Measurements from ENCODE around the gene RHBDD2. TPM values are rescaled to one million over a fixed set of nuclear protein-coding genes. Genes with fewer than 3 reads are reported as not detected.

The RHBDD2 gene
- total and polyA plus RNA-seq, 9 of the 15 experiments (the other 6 are each of a cell fraction or from before 2014, with no cell fraction given): 3.3 to 36.7 (median 17.9) TPM

DNA sequence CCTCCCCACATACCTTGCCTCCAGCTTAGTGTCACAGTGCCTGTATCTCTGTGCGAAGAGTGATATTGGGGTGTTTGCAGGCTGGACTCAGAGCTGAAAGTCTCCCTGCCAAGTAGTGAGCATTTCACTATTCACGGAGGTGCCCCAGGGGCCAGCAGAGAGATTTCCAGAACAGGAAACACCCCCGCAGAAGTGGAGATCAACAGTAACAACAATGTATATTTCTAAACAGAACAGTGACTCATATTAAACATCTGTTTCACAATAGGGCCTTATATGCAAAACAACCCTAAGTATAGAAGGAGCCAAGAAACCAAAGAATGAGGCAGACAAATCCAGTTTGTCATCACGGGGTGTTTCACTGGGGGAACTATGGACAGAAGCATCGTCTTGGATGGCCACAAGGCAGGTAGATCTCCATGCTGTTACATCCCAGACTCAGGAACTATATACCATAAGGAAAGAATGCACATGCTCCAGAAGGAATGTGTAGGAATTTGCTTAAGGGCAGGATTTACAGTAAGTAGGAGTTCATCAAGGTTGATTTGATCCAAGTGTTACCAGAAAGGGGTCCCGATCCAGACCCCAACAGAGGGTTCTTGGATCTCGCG is 35.9 kb upstream of the RHBDD2 start (continued):
- peak; percentile 43; the same call in 1 of the 2 replicates for TF ChIP-seq ZC3H8 (IDR thresholded peaks at IDR 0.05)

DNA sequence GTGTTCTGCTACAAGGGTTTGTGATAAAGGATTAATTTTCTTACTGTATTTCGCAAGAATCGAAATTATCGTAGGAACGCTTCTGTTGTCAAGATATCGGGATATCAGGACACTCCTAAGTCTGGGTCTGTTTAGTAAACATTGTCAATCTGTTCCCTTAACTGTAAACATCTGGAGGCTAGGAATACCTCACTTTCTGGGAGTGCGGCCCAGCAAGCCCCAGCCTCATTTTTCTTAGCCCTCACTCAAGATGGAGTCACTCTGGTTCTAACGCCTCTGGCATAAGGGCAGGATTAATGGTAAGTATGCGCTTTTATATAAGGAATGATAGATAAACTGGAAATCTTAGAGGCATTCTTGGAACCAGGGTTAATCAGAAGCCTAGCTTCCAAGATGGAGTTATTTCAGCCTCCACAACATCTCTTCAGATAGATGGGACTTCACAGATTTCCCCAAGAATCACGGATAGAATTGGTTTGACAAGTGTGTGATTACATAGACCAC is 35.2 kb upstream of the RHBDD2 start:
- POLR2A ChIA-PET: interaction anchor here (0.7 to 1.3 kb wide), 4 partner anchors 23 to 201 kb away, joined by 3 to 4 read pairs (median 4); no protein-coding TSS in a partner anchor
- Histone ChIP-seq H3K36me3 (ENCODE audit: control insufficient read depth, insufficient read depth, low read length) (no peaks in the 10 kb centered on the region), H3K9me3 (replicated peaks; ENCODE audit: control insufficient read depth, insufficient read depth, low read depth, low read length) (no peaks in the 10 kb centered on the region), H3K4me2 (ENCODE audit: insufficient read depth, low read length) (0 out of 2 replicates have a peak overlapping the region, but pooled peaks have one; percentile 77), H2AFZ (ENCODE audit: low read depth, low read length) (peak overlapping the region; percentile 80; the same call in 1 of the 2 replicates), H3K27ac (ENCODE audit: extremely low read depth, low read depth, low read length) (peak overlapping the region; percentile 82; the same call in 1 of the 3 replicates), H3K9ac (ENCODE audit: insufficient read depth in 1 of 2, low read depth in 2 of 2, low read length in 2 of 2) (peak overlapping the region in 1 of 2 experiments; percentile 59; a peak in 1 of 4 replicates), H3K9me1 (ENCODE audit: control insufficient read depth, insufficient read depth, low read length) (no peaks in the 10 kb centered on the region), H4K20me1 (replicated peaks; ENCODE audit: control insufficient read depth, insufficient read depth, low read length) (no peaks in the 10 kb centered on the region), H3K27me3 (ENCODE audit: control insufficient read depth in 2 of 2, insufficient read depth in 2 of 2, low read length in 2 of 2) (no peaks in the 10 kb centered on the region), H3K79me2 (ENCODE audit: control insufficient read depth, insufficient read depth, low read length) (no peaks in the 10 kb centered on the region), H3K4me1 (replicated peaks in 1 of 2; ENCODE audit: control insufficient read depth in 2 of 2, insufficient read depth in 2 of 2, low read length in 2 of 2) (peaks cover 13 to 20% of the 10 kb centered on the region in 2 experiments), H3K4me3 (no peak overlapping the region)
- FAIRE-seq: no peak
- ATAC-seq: no peak
- CTCF ChIA-PET (ENCODE audit: low intra/inter-chr PET ratio): no interaction called here
- BruUV-seq (replicated peaks): no TSS peak
- intact Hi-C loops (cut with micrococcal nuclease) (loop anchor here (2.0 to 5.0 kb wide), 2 partner anchors 29 to 71 kb away; partner anchors contain the start of gene CCL26), in situ Hi-C loops (cut with MboI) (no loop called here)
- 58% methylated on average over 9 of the region's 9 CpGs for WGBS (ENCODE audit: insufficient coverage, low coverage, missing lambda C conversion rate)
- DNase-seq (ENCODE audit: extremely low read depth in 1 of 4, low spot score in 3 of 4): no peak
- TF ChIP-seq MXI1 (IDR thresholded peaks at IDR 0.05; ENCODE audit: low read depth, low read length) (no peak), ZNF77 (CRISPR knock-in tag; IDR thresholded peaks at IDR 0.05) (no peak), KAT8 (IDR thresholded peaks at IDR 0.05; ENCODE audit: low read depth) (no peak), SMARCA4 (IDR thresholded peaks at IDR 0.05) (no peak), SOX6 (IDR thresholded peaks at IDR 0.05) (no peak), HDAC8 (tag; IDR thresholded peaks at IDR 0.05) (peak; percentile 96), ZZZ3 (IDR thresholded peaks at IDR 0.05) (no peak), RBFOX2 (IDR thresholded peaks at IDR 0.05; ENCODE audit: low read depth, low read length) (0 out of 2 replicates have a peak, but pooled peaks have one; percentile 22), NR2F6 (CRISPR knock-in tag; IDR thresholded peaks at IDR 0.05) (0 out of 2 replicates have a peak, but pooled peaks have one; percentile 21), SMARCA5 (IDR thresholded peaks at IDR 0.05) (no peak), CBX8 (IDR thresholded peaks at IDR 0.05; ENCODE audit: borderline replicate concordance, extremely low read depth, low read depth, low read length, poor library complexity, severe bottlenecking) (no peak), MAZ (CRISPR knock-in tag; conservative IDR thresholded peaks at IDR 0.05 in 1 of 2, IDR thresholded peaks at IDR 0.05 in 1 of 2) (peak in 1 of 2 experiments; percentile 52; a peak in 1 of 4 replicates), TCFL5 (CRISPR knock-in tag; conservative IDR thresholded peaks at IDR 0.05) (0 out of 2 replicates have a peak, but pooled peaks have one; percentile 59)
- TF ChIP-seq, protein P1, sequence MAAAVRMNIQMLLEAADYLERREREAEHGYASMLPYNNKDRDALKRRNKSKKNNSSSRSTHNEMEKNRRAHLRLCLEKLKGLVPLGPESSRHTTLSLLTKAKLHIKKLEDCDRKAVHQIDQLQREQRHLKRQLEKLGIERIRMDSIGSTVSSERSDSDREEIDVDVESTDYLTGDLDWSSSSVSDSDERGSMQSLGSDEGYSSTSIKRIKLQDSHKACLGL (CRISPR knock-in tag; IDR thresholded peaks at IDR 0.05; ENCODE audit: borderline replicate concordance, poor library complexity, severe bottlenecking): no peak
- TF ChIP-seq, protein P2, sequence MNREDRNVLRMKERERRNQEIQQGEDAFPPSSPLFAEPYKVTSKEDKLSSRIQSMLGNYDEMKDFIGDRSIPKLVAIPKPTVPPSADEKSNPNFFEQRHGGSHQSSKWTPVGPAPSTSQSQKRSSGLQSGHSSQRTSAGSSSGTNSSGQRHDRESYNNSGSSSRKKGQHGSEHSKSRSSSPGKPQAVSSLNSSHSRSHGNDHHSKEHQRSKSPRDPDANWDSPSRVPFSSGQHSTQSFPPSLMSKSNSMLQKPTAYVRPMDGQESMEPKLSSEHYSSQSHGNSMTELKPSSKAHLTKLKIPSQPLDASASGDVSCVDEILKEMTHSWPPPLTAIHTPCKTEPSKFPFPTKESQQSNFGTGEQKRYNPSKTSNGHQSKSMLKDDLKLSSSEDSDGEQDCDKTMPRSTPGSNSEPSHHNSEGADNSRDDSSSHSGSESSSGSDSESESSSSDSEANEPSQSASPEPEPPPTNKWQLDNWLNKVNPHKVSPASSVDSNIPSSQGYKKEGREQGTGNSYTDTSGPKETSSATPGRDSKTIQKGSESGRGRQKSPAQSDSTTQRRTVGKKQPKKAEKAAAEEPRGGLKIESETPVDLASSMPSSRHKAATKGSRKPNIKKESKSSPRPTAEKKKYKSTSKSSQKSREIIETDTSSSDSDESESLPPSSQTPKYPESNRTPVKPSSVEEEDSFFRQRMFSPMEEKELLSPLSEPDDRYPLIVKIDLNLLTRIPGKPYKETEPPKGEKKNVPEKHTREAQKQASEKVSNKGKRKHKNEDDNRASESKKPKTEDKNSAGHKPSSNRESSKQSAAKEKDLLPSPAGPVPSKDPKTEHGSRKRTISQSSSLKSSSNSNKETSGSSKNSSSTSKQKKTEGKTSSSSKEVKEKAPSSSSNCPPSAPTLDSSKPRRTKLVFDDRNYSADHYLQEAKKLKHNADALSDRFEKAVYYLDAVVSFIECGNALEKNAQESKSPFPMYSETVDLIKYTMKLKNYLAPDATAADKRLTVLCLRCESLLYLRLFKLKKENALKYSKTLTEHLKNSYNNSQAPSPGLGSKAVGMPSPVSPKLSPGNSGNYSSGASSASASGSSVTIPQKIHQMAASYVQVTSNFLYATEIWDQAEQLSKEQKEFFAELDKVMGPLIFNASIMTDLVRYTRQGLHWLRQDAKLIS (CRISPR knock-in tag; IDR thresholded peaks at IDR 0.05): no peak

All from K562 (cell line).